ENCODE measurements around the gene SLC4A1.

Gene SLC4A1

GRCh38 chr17:44217738-44218343, 50.1 kb downstream of the SLC4A1 start:
- TF ChIP-seq CREB1 (IDR thresholded peaks at IDR 0.05; ENCODE audit: low read depth) (no peak), YY1 (IDR thresholded peaks at IDR 0.05; ENCODE audit: low read depth) (0 out of 2 replicates have a peak, but pooled peaks have one; percentile 6), TEAD4 (IDR thresholded peaks at IDR 0.05) (0 out of 2 replicates have a peak, but pooled peaks have one; percentile 2)

GRCh38 chr17:44216694-44217093, 51.2 kb downstream of the SLC4A1 start:
- TF ChIP-seq NFIC (IDR thresholded peaks at IDR 0.05) (no peak), CREB1 (IDR thresholded peaks at IDR 0.05; ENCODE audit: low read depth) (no peak), YY1 (IDR thresholded peaks at IDR 0.05; ENCODE audit: low read depth) (no peak), TCF12 (IDR thresholded peaks at IDR 0.05; ENCODE audit: low read depth) (no peak), ZBTB7A (IDR thresholded peaks at IDR 0.05; ENCODE audit: low read depth) (no peak)

DNA sequence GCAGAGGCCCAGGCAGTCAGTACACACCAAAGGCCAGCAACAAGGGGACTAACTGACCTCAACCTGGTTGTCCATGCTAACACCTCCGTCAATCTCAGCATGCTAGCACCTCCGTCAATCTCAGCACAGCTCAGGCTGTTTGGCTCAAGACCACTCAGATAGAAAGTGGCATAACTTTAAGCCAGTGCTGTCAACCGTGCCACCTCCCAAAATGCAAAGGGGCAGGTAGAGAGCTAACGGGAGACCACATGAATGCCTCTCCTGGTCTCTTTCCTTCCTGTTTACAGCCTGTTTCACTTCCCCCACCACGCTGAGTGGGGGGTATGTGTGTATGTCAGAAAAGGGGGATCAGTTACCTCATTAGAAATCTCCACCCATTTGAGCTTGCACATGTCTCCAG, 51.8 kb downstream of the SLC4A1 start:
- no peak for TF ChIP-seq TCF12 (IDR thresholded peaks at IDR 0.05; ENCODE audit: low read depth)
- no peak for TF ChIP-seq TAF1 (IDR thresholded peaks at IDR 0.05; ENCODE audit: low read depth)
- no peak for TF ChIP-seq TEAD4 (IDR thresholded peaks at IDR 0.05)
- TF ChIP-seq, protein P1, sequence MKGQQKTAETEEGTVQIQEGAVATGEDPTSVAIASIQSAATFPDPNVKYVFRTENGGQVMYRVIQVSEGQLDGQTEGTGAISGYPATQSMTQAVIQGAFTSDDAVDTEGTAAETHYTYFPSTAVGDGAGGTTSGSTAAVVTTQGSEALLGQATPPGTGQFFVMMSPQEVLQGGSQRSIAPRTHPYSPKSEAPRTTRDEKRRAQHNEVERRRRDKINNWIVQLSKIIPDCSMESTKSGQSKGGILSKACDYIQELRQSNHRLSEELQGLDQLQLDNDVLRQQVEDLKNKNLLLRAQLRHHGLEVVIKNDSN (IDR thresholded peaks at IDR 0.05): no peak
- TF ChIP-seq YY1 (IDR thresholded peaks at IDR 0.05; ENCODE audit: low read depth): no peak
- TF ChIP-seq ZBTB7A (IDR thresholded peaks at IDR 0.05; ENCODE audit: low read depth): no peak
- TF ChIP-seq CREB1 (IDR thresholded peaks at IDR 0.05; ENCODE audit: low read depth): no peak
- TF ChIP-seq FOXM1 (IDR thresholded peaks at IDR 0.05; ENCODE audit: borderline replicate concordance, low read depth): no peak
- TF ChIP-seq CEBPB (IDR thresholded peaks at IDR 0.05): no peak

- TF ChIP-seq YY1 (IDR thresholded peaks at IDR 0.05; ENCODE audit: low read depth) (no peak), RAD21 (IDR thresholded peaks at IDR 0.05; ENCODE audit: low read depth) (no peak), TCF12 (IDR thresholded peaks at IDR 0.05; ENCODE audit: low read depth) (no peak), TEAD4 (IDR thresholded peaks at IDR 0.05) (no peak), TAF1 (IDR thresholded peaks at IDR 0.05; ENCODE audit: low read depth) (no peak), CREB1 (IDR thresholded peaks at IDR 0.05; ENCODE audit: low read depth) (no peak), FOXM1 (IDR thresholded peaks at IDR 0.05; ENCODE audit: borderline replicate concordance, low read depth) (no peak), EP300 (IDR thresholded peaks at IDR 0.05; ENCODE audit: borderline replicate concordance) (no peak), CEBPB (IDR thresholded peaks at IDR 0.05) (no peak), EGR1 (IDR thresholded peaks at IDR 0.05) (no peak), NFIC (IDR thresholded peaks at IDR 0.05) (no peak)
- TF ChIP-seq, protein P2, sequence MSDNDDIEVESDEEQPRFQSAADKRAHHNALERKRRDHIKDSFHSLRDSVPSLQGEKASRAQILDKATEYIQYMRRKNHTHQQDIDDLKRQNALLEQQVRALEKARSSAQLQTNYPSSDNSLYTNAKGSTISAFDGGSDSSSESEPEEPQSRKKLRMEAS (IDR thresholded peaks at IDR 0.05): no peak
- TF ChIP-seq, protein P1 (IDR thresholded peaks at IDR 0.05): no peak
- TF ChIP-seq, protein P3, sequence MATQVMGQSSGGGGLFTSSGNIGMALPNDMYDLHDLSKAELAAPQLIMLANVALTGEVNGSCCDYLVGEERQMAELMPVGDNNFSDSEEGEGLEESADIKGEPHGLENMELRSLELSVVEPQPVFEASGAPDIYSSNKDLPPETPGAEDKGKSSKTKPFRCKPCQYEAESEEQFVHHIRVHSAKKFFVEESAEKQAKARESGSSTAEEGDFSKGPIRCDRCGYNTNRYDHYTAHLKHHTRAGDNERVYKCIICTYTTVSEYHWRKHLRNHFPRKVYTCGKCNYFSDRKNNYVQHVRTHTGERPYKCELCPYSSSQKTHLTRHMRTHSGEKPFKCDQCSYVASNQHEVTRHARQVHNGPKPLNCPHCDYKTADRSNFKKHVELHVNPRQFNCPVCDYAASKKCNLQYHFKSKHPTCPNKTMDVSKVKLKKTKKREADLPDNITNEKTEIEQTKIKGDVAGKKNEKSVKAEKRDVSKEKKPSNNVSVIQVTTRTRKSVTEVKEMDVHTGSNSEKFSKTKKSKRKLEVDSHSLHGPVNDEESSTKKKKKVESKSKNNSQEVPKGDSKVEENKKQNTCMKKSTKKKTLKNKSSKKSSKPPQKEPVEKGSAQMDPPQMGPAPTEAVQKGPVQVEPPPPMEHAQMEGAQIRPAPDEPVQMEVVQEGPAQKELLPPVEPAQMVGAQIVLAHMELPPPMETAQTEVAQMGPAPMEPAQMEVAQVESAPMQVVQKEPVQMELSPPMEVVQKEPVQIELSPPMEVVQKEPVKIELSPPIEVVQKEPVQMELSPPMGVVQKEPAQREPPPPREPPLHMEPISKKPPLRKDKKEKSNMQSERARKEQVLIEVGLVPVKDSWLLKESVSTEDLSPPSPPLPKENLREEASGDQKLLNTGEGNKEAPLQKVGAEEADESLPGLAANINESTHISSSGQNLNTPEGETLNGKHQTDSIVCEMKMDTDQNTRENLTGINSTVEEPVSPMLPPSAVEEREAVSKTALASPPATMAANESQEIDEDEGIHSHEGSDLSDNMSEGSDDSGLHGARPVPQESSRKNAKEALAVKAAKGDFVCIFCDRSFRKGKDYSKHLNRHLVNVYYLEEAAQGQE (IDR thresholded peaks at IDR 0.05; ENCODE audit: low read depth): no peak
Measured at GRCh38 chr17:44214896-44215295, 53.0 kb downstream of the SLC4A1 start.

GRCh38 chr17:44214230-44214494, 53.8 kb downstream of the SLC4A1 start:
- TF ChIP-seq YY1 (IDR thresholded peaks at IDR 0.05; ENCODE audit: low read depth) (no peak), TAF1 (IDR thresholded peaks at IDR 0.05; ENCODE audit: low read depth) (no peak), EGR1 (IDR thresholded peaks at IDR 0.05) (no peak), ZBTB7A (IDR thresholded peaks at IDR 0.05; ENCODE audit: low read depth) (no peak), EP300 (IDR thresholded peaks at IDR 0.05; ENCODE audit: borderline replicate concordance) (no peak), CREB1 (IDR thresholded peaks at IDR 0.05; ENCODE audit: low read depth) (no peak), TCF12 (IDR thresholded peaks at IDR 0.05; ENCODE audit: low read depth) (no peak), FOXM1 (IDR thresholded peaks at IDR 0.05; ENCODE audit: borderline replicate concordance, low read depth) (no peak), CEBPB (IDR thresholded peaks at IDR 0.05) (no peak), NFIC (IDR thresholded peaks at IDR 0.05) (no peak), RAD21 (IDR thresholded peaks at IDR 0.05; ENCODE audit: low read depth) (no peak), TEAD4 (IDR thresholded peaks at IDR 0.05) (no peak)
- TF ChIP-seq, protein P1 (IDR thresholded peaks at IDR 0.05): no peak
- TF ChIP-seq, protein P2 (IDR thresholded peaks at IDR 0.05): no peak
- TF ChIP-seq, protein P3 (IDR thresholded peaks at IDR 0.05; ENCODE audit: low read depth): no peak
